Suprapubic skin (tissue), 3 donors: ENCODE data around the gene GASK1B.

Experiments
- POLR2A ChIP-seq, 2 donors: fragments of 450-650 bp; IDR thresholded peaks; one replicate each; pipeline ENCODE4 v1.6.1; 2017; ENCODE audit warnings: antibody characterized with exemption in 2 of 2, mild to moderate bottlenecking in 2 of 2, moderate library complexity in 2 of 2
- TF ChIP-seq, protein P1 (sequence below), 2 donors: fragments of 200-600 bp in 1 of 2; fragments of 450-650 bp in 1 of 2; sonication (generic) in 1 of 2; IDR thresholded peaks; one replicate each; pipeline ENCODE4 v1.5.1; 2016 to 2019; ENCODE audit warnings: antibody characterized with exemption in 2 of 2, mild to moderate bottlenecking in 1 of 2, moderate library complexity in 1 of 2

DNA sequence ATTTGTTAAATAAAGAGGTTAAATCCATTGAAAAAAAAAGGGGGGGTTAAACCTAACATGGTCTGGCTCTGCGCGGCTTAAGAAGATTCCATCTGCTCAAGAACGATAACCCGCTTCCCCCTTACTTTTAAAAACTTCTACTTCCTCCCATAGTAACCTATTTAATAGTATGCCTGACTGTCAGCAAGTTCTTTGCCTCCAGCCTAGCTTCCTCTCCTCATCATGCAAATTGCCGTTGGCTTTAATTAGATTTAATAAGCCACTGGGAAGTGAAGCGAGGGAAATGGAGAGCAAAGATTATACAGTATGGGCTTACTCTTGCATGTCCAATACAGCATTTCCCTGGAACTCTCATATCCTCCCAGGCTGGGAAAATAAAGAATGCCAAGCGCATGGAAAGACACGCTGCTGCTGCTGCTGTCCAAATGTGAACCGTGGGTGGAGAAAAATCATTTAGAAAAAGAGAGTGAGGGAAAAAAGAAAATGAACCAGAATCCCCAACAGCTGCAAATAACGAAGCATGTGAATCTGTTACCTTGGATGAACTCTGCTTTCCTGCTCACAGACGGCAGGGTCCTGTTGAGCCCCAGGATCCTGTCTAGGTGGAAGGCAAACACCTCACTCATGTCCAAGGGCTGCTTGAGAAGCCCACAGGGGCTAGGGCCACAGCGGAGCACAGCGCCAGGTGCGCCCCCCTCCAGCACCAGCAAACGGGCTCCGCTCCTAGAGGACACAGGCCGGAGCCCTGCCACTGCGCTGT lies 2.7 kb downstream of the GASK1B start:
- TF ChIP-seq POLR2A (IDR thresholded peaks at IDR 0.05), result no peak
- TF ChIP-seq, protein P1, sequence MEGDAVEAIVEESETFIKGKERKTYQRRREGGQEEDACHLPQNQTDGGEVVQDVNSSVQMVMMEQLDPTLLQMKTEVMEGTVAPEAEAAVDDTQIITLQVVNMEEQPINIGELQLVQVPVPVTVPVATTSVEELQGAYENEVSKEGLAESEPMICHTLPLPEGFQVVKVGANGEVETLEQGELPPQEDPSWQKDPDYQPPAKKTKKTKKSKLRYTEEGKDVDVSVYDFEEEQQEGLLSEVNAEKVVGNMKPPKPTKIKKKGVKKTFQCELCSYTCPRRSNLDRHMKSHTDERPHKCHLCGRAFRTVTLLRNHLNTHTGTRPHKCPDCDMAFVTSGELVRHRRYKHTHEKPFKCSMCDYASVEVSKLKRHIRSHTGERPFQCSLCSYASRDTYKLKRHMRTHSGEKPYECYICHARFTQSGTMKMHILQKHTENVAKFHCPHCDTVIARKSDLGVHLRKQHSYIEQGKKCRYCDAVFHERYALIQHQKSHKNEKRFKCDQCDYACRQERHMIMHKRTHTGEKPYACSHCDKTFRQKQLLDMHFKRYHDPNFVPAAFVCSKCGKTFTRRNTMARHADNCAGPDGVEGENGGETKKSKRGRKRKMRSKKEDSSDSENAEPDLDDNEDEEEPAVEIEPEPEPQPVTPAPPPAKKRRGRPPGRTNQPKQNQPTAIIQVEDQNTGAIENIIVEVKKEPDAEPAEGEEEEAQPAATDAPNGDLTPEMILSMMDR (IDR thresholded peaks at IDR 0.05), result no peak
